Metanephros (tissue), 1 donor: ENCODE data around the gene ZNF527. TPM values are rescaled to one million over a fixed set of nuclear protein-coding genes. Genes with fewer than 3 reads are reported as not detected.

Experiments used
- total RNA-seq: library from RNA; depleted of rRNA; stranded (reverse); fragments of >200 nt; gene quantifications from one replicate; pipeline ENCODE4 v1.2.3, GENCODE V29; 2014

ZNF527 gene
- 9.6 TPM for total RNA-seq

GRCh38 chr19:37370880-37371661 is at the start of gene ZNF527:
Gene ZNF527 (plus strand): TSS chr19:37371099. CDS start chr19:37374199, 3,100 bp downstream.

Other genes starting within 250 kb of the ZNF527 start
- 8.7 TPM for gene ZNF585A, start 198.4 kb upstream of the ZNF527 start, total RNA-seq
- gene ZNF585B, start 160.6 kb upstream of the ZNF527 start, total RNA-seq: 19.7 TPM
- 14.0 TPM for gene ZNF383, start 152.9 kb upstream of the ZNF527 start, total RNA-seq
- gene ZNF569, start 96.3 kb downstream of the ZNF527 start, total RNA-seq: 7.8 TPM
- 6.2 TPM for gene ZNF570, start 98.3 kb downstream of the ZNF527 start, total RNA-seq
- 11.4 TPM for gene ZNF793, start 135.8 kb downstream of the ZNF527 start, total RNA-seq
- gene ZNF571, start 223.7 kb downstream of the ZNF527 start, total RNA-seq: 11.4 TPM
- 1.9 TPM for gene ZNF540, start 223.8 kb downstream of the ZNF527 start, total RNA-seq